Right lobe of liver (tissue), 6 donors: ENCODE data around the gene POLR1A. TPM values are rescaled to one million over a fixed set of nuclear protein-coding genes. Genes with fewer than 3 reads are reported as not detected.
A peak's percentile ranks its signal among the peaks of the same experiment; 100 is the strongest.
"Not testable (repeated sequence)": the region's sequence is repeated elsewhere in the genome, so short reads cannot be mapped to it uniquely, and the experiment has no call there.

Experiments used
- ATAC-seq, 4 donors: fragments of 200-7000 bp; cut with Tn5 transposase; one replicate each; pipeline ENCODE4 v1.9.1; 2020; ENCODE audit warnings: mild to moderate bottlenecking in 4 of 4, moderate library complexity in 4 of 4
- DNase-seq, 3 donors: peaks; one replicate each; pipeline ENCODE4 v3.0.0-alpha.2; 2020
- H3K27ac ChIP-seq, 3 donors: fragments of 200-600 bp; one replicate each; pipeline ENCODE4 v1.8.0; 2022
- H3K27me3 ChIP-seq, 2 donors: fragments of 200-600 bp; one replicate each; pipeline ENCODE4 v1.8.0; 2022
- H3K36me3 ChIP-seq, 4 donors: fragments of 200-600 bp; sonication (generic) in 1 of 4; one replicate each; pipeline versions ENCODE4 v1.5.1 to v1.8.0; 2017 to 2022; ENCODE audit warnings: control low read depth in 1 of 4
- H3K4me1 ChIP-seq, 4 donors: fragments of 200-600 bp; sonication (generic) in 1 of 4; one replicate each; pipeline versions ENCODE4 v1.5.1 to v1.8.0; 2017 to 2022; ENCODE audit warnings: control low read depth in 1 of 4
- H3K4me3 ChIP-seq, 3 donors: fragments of 200-600 bp; one replicate each; pipeline ENCODE4 v1.8.0; 2022
- H3K9me3 ChIP-seq, 4 donors: fragments of 200-600 bp; sonication (generic) in 1 of 4; one replicate each; pipeline versions ENCODE4 v1.5.1 to v1.8.0; 2017 to 2022; ENCODE audit warnings: control low read depth in 1 of 4
- POLR2A ChIP-seq: fragments of 450-650 bp; IDR thresholded peaks from one replicate; pipeline ENCODE4 v1.6.1; 2017; ENCODE audit warnings: antibody characterized with exemption, mild to moderate bottlenecking
- WGBS: methylation state at CpG from one replicate; pipeline ENCODE4 v1.1.6; 2018; ENCODE audit warnings: low coverage, low lambda C conversion rate; ENCODE audit not compliant: insufficient coverage; ENCODE audit errors: missing lambda C conversion rate; 5-methylcytosine and 5-hydroxymethylcytosine counted together
- intact Hi-C, 2 donors: fragments of 100-400 bp; cut with DNase I; formaldehyde crosslinking; loops; one replicate each; pipeline versions ENCODE4 v1.11.2 to v1.14.1; 2022
- total RNA-seq, 6 experiments: library from RNA; depleted of rRNA in 2 of 6; stranded (reverse); fragments of >200 nt in 2 of 6; fragmentation: NEBNext Ultra II Directional in 3 of 6; extraction: Animal tissue kit (Norgen Biotek cat#: 25700) in 3 of 6; gene quantifications; one replicate each; pipeline versions ENCODE4 v1.1.0 to v1.2.4, GENCODE V29; 2016 to 2023
- TF ChIP-seq, protein P1 (sequence below), 4 donors: fragments of 200-600 bp in 3 of 4; fragments of 450-650 bp in 1 of 4; IDR thresholded peaks; one replicate each; pipeline versions ENCODE4 v1.5.1 to v1.8.0; 2016 to 2022; ENCODE audit warnings: antibody characterized with exemption in 4 of 4, mild to moderate bottlenecking in 2 of 4
- donor health status: DM: no; HTN: yes; CAD: no.
- donor health status: DM: no; HTN: no; CAD: no.
- donor health status: DM: no; HTN: no; CAD: no.
- donor health status: DM: no; HTN: yes; CAD: no.
- donor health status: DM: no; HTN: yes; CAD: no.

POLR1A gene
- total RNA-seq, 6 experiments from 2014 or later, result 12.5 to 19.7 (median 14.4) TPM

DNA sequence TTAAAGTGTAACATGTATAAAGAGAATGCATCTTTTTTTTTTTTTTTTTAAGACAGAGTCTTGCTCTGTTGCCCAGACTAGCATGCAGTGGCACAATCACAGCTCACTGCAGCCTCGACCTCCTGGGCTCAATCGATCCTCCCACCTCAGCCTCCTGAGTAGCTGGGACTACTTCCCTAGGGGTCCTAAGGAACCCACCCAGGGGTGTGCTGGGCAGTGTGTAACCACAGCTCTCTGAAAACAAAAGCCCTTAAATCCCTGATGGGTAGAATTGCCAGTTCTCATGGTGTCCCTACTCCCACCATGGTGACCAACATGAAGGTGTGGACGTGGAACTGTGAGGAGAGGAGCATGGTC, 111.3 kb downstream of the POLR1A start:
- DNase-seq (peak in 1 of 3 donors; percentile 23), ATAC-seq (no peak)
- Histone ChIP-seq H3K36me3 (no peaks in the 10 kb centered on the region), H3K27ac (peak overlapping the region in 1 of 3 donors; percentile 22), H3K4me3 (no peak overlapping the region), H3K9me3 (no peaks in the 10 kb centered on the region), H3K27me3 (no peaks in the 10 kb centered on the region), H3K4me1 (peaks cover 0 to 6% (median 0%) of the 10 kb centered on the region in 4 donors)
- 74% methylated on average over 3 of the region's 3 CpGs for WGBS
- intact Hi-C loops, result no loop called here
- TF ChIP-seq, protein P1, sequence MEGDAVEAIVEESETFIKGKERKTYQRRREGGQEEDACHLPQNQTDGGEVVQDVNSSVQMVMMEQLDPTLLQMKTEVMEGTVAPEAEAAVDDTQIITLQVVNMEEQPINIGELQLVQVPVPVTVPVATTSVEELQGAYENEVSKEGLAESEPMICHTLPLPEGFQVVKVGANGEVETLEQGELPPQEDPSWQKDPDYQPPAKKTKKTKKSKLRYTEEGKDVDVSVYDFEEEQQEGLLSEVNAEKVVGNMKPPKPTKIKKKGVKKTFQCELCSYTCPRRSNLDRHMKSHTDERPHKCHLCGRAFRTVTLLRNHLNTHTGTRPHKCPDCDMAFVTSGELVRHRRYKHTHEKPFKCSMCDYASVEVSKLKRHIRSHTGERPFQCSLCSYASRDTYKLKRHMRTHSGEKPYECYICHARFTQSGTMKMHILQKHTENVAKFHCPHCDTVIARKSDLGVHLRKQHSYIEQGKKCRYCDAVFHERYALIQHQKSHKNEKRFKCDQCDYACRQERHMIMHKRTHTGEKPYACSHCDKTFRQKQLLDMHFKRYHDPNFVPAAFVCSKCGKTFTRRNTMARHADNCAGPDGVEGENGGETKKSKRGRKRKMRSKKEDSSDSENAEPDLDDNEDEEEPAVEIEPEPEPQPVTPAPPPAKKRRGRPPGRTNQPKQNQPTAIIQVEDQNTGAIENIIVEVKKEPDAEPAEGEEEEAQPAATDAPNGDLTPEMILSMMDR (IDR thresholded peaks at IDR 0.05), result no peak
- TF ChIP-seq POLR2A, result no peak

DNA sequence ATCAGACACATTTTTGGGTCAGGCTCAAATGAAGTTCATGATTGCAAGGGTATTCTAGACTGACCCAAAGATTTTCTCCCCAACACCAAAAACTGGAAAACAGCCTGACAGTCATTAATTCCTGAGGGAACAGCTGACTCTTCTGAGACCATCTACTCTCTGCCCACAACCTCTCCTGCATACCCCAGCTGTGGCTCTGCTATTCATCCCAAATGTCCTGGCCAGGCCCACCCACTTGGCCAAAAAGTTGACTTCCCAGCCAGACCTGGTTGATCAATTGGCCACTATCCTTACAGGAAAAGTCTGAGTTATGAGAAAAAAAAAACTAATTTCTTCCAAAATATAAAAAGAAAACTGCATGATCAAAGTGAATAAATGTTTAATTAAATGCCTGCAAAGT, 113.1 kb downstream of the POLR1A start:
- Histone ChIP-seq H3K27me3 (no peaks in the 10 kb centered on the region), H3K4me1 (peaks cover 0 to 6% (median 0%) of the 10 kb centered on the region in 4 donors), H3K9me3 (no peaks in the 10 kb centered on the region), H3K27ac (no peak overlapping the region), H3K4me3 (no peak overlapping the region), H3K36me3 (no peaks in the 10 kb centered on the region)
- ATAC-seq, result no peak
- intact Hi-C loops, result no loop called here
- no peak for TF ChIP-seq POLR2A
- TF ChIP-seq, protein P1 (IDR thresholded peaks at IDR 0.05), result no peak
- DNase-seq, result peak in 1 of 3 donors; percentile 28

DNA sequence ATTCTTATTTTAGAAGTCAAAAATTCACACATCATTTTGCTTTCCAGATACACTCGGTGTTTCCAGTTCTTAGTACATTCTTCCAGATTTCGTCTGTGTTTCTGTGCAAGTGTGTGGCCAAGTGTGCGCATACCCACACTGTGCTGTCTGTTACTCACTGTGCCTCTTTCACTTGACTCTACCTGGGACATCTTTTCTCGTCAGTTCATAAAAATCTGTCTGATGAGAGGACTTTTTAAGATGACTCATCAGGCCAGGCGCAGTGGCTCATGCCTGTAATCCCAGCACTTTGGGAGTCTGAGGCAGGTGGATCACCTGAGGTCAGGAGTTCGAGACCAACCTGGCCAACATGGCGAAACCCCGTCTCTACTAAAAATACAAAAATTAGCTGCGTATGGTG, 113.6 kb downstream of the POLR1A start:
- H3K27ac ChIP-seq, H3K27me3 ChIP-seq, intact Hi-C loops, ATAC-seq, H3K36me3 ChIP-seq, H3K9me3 ChIP-seq, DNase-seq, H3K4me3 ChIP-seq, H3K4me1 ChIP-seq: not testable (repeated sequence)
- WGBS, result 99% methylated on average over 8 of the region's 9 CpGs

DNA sequence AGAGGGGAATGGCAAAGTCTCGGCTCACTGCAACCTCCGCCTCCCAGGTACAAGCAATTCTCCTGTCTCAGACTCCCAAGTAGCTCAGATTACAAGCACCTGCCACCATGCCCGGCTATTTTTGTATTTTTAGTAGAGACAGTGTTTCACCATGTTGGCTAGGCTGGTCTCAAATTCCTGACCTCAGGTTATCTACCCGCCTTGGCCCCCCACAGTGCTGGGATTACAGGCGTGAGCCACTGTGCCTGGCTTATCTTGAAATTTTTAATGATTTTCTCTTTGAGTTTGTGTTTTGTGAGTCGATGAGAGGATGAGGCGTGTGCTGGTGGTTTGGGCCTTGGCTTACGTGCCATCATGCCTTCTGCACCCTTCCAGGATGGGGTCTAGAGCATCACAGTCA, 115.6 kb downstream of the POLR1A start:
- no peaks in the 10 kb centered on the region for H3K27me3 ChIP-seq
- no peaks in the 10 kb centered on the region for H3K36me3 ChIP-seq
- H3K9me3 ChIP-seq, result no peaks in the 10 kb centered on the region
- TF ChIP-seq POLR2A, result no peak
- TF ChIP-seq, protein P1 (IDR thresholded peaks at IDR 0.05), result no peak
- peaks cover 0 to 6% (median 0%) of the 10 kb centered on the region in 4 donors for H3K4me1 ChIP-seq
- ATAC-seq (peak in 2 of 4 donors; percentile 30 to 40), DNase-seq (peak in 1 of 3 donors; percentile 29)
- 47% methylated on average over 8 of the region's 8 CpGs for WGBS
- intact Hi-C loops, result no loop called here
- H3K27ac ChIP-seq, result no peak overlapping the region
- H3K4me3 ChIP-seq, result no peak overlapping the region

DNA sequence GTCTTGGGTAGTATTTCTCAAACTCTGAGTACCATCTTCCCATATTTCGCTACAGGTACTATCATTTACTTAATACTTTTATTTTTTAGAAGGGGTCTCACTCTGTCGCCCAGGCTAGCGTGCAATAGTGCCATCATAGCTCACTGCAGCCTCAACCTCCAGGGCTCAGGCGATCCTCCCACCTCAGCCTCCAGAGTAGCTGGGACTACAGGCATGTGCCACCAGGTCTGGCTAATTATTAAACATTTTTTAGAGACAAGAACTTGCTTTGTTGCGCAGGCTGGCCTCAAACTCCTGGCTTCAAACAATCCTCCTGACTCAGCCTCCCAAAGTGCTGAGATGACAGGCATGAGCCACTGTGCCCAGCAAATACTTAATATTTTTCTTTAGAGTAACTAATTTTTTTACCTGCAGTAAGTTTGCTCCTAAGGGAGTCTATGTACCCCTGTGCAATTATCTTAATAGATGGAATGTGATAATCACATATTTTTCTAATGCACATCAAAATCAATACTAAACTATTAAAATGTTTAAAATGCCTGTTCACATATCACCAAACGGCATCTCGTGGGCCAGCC, 116.3 kb downstream of the POLR1A start:
- H3K27me3 ChIP-seq, result no peaks in the 10 kb centered on the region
- H3K4me1 ChIP-seq, result peaks cover 0 to 3% (median 0%) of the 10 kb centered on the region in 4 donors
- 78% methylated on average over 7 of the region's 7 CpGs for WGBS
- no peak for DNase-seq
- H3K9me3 ChIP-seq, result no peaks in the 10 kb centered on the region
- no peak for ATAC-seq
- no peak for TF ChIP-seq POLR2A
- TF ChIP-seq, protein P1 (IDR thresholded peaks at IDR 0.05), result no peak
- no peak overlapping the region for H3K27ac ChIP-seq
- intact Hi-C loops, result no loop called here
- H3K4me3 ChIP-seq, result no peak overlapping the region
- no peaks in the 10 kb centered on the region for H3K36me3 ChIP-seq
